BE2C (cell line): Measurements from ENCODE around the gene PPM1D. TPM values are rescaled to one million over a fixed set of nuclear protein-coding genes. Genes with fewer than 3 reads are reported as not detected.
"Not testable (repeated sequence)": the region's sequence is repeated elsewhere in the genome, so short reads cannot be mapped to it uniquely, and the experiment has no call there.

Experiments
- DNase-seq: peaks from one replicate; pipeline ENCODE4 v3.0.0-alpha.2; 2020
- H3K27me3 ChIP-seq: fragments of 250-450 bp; sonication (Bioruptor Pico); 2 replicates; pipeline ENCODE4 v1.5.1; 2020; ENCODE audit warnings: mild to moderate bottlenecking
- H3K36me3 ChIP-seq: fragments of 250-450 bp; sonication (Bioruptor Pico); 2 replicates; pipeline ENCODE4 v1.5.1; 2020; ENCODE audit warnings: mild to moderate bottlenecking
- H3K4me1 ChIP-seq: fragments of 250-450 bp; sonication (Bioruptor Pico); 2 replicates; pipeline ENCODE4 v1.5.1; 2020
- H3K4me3 ChIP-seq: 2 replicates; pipeline ENCODE4 v1.5.1; 2011; ENCODE audit warnings: low read depth, low read length
- H3K9me3 ChIP-seq: fragments of 250-450 bp; sonication (Bioruptor Pico); 2 replicates; pipeline ENCODE4 v1.5.1; 2020
- polyA plus RNA-seq: library from polyadenylated mRNA; unstranded; fragments of >200 nt; gene quantifications from one replicate; pipeline ENCODE4 v1.2.1, GENCODE V29; 2012; ENCODE audit warnings: low read depth, missing spikeins; ENCODE audit not compliant: insufficient read length, insufficient read depth
- TF ChIP-seq, protein P1 (sequence below): IDR thresholded peaks from 2 replicates; pipeline ENCODE4 v1.5.1; 2012; ENCODE audit warnings: mild to moderate bottlenecking, low read depth, low read length

PPM1D gene
- polyA plus RNA-seq = 9.6 TPM

DNA sequence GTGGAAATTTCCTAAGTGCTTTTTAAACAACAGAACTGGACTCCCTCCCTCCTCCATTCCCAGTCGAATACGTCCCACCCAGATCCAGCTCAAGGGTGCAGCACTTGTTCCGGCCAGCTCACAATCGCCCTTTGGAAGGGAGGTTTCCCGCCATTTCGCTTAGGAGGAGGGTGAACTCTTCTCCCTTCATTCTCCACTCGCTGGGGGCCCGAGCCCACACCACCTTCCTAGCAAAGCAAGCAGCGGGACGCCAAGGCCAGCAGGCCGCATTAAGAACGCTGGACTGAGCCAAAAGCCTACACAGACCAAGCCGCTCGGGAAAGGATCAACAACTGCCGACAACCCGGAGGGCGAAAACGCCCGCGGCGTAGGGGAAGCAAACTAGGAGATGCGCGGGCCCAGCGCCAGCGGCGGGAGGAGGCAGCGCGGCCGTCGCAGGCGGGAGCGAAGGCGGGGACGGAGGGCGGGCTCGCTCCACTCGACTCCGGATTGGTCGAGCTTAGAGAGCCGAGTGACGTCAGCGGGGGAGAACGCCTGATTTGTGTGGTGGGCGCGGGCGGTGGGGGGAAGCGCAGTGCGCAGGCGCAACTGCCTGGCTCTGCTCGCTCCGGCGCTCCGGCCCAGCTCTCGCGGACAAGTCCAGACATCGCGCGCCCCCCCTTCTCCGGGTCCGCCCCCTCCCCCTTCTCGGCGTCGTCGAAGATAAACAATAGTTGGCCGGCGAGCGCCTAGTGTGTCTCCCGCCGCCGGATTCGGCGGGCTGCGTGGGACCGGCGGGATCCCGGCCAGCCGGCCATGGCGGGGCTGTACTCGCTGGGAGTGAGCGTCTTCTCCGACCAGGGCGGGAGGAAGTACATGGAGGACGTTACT is at the start of gene PPM1D:
Gene PPM1D, plus strand, starts transcription at position 574 of the 870 bp plus-strand sequence. Its CDS starts 222 bp downstream, at position 796.
- TF ChIP-seq, protein P1, sequence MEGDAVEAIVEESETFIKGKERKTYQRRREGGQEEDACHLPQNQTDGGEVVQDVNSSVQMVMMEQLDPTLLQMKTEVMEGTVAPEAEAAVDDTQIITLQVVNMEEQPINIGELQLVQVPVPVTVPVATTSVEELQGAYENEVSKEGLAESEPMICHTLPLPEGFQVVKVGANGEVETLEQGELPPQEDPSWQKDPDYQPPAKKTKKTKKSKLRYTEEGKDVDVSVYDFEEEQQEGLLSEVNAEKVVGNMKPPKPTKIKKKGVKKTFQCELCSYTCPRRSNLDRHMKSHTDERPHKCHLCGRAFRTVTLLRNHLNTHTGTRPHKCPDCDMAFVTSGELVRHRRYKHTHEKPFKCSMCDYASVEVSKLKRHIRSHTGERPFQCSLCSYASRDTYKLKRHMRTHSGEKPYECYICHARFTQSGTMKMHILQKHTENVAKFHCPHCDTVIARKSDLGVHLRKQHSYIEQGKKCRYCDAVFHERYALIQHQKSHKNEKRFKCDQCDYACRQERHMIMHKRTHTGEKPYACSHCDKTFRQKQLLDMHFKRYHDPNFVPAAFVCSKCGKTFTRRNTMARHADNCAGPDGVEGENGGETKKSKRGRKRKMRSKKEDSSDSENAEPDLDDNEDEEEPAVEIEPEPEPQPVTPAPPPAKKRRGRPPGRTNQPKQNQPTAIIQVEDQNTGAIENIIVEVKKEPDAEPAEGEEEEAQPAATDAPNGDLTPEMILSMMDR = no peak
- Histone ChIP-seq H3K4me3 (peak within 1 kb of the TSS; percentile 90), H3K9me3 (no peaks in the 10 kb centered on the region), H3K4me1 (peaks cover 5% of the 10 kb centered on the region), H3K36me3 (no peaks in the 10 kb centered on the region), H3K27me3 (no peaks in the 10 kb centered on the region)
- DNase-seq = peak; percentile 99

GRCh38 chr17:60552255-60552654 is 47.7 kb upstream of the PPM1D start:
- not testable (repeated sequence) for H3K27me3 ChIP-seq, H3K36me3 ChIP-seq, H3K9me3 ChIP-seq, H3K4me3 ChIP-seq, H3K4me1 ChIP-seq, DNase-seq

GRCh38 chr17:60554377-60554788 is 45.6 kb upstream of the PPM1D start:
- no peaks in the 10 kb centered on the region for H3K4me1 ChIP-seq
- DNase-seq = no peak

GRCh38 chr17:60555786-60556185 is 44.2 kb upstream of the PPM1D start:
- DNase-seq = no peak
- no peaks in the 10 kb centered on the region for H3K9me3 ChIP-seq
- no peaks in the 10 kb centered on the region for H3K27me3 ChIP-seq
- H3K4me3 ChIP-seq = no peak overlapping the region
- no peaks in the 10 kb centered on the region for H3K36me3 ChIP-seq
- TF ChIP-seq, protein P1 = no peak
- H3K4me1 ChIP-seq = no peaks in the 10 kb centered on the region

More at GRCh38 chr17:60554377-60554788, 45.6 kb upstream of the PPM1D start:
- TF ChIP-seq, protein P1 = no peak
- Histone ChIP-seq H3K27me3 (no peaks in the 10 kb centered on the region), H3K9me3 (no peaks in the 10 kb centered on the region), H3K4me3 (no peak overlapping the region), H3K36me3 (no peaks in the 10 kb centered on the region)

DNA sequence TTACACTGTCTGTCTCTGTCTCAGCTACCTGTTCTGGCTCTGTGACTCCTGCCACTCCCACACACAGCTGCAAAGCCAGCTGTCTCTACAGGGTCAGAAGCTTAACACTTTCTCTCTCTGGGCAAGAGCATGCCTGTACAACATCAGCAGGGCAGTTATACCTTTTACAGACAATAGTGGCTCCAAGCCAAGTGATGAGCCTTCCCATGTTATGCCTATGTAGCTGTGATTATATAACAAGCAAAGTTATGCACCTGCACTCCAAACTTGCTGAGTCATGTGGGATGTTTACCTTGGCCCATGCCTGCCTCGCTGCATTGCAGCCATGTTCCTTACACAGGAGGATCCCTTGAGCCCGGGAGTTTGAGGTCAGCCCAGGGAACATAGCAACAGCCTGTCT is 42.2 kb upstream of the PPM1D start:
- no peaks in the 10 kb centered on the region for H3K9me3 ChIP-seq
- DNase-seq = no peak
- TF ChIP-seq, protein P1 = no peak
- no peaks in the 10 kb centered on the region for H3K27me3 ChIP-seq
- H3K4me3 ChIP-seq = no peak overlapping the region
- H3K36me3 ChIP-seq = no peaks in the 10 kb centered on the region
- no peaks in the 10 kb centered on the region for H3K4me1 ChIP-seq

- TF ChIP-seq, protein P1 = no peak
- H3K9me3 ChIP-seq = no peaks in the 10 kb centered on the region
- no peak for DNase-seq
- H3K4me1 ChIP-seq = no peaks in the 10 kb centered on the region
- no peaks in the 10 kb centered on the region for H3K27me3 ChIP-seq
- no peak overlapping the region for H3K4me3 ChIP-seq
- no peaks in the 10 kb centered on the region for H3K36me3 ChIP-seq
These were observed 40.4 kb upstream of the PPM1D start for GRCh38 chr17:60559659-60559994.
